GM12874 (cell line): Measurements from ENCODE around the gene PLCXD3.
A peak's percentile ranks its signal among the peaks of the same experiment; 100 is the strongest.

Experiments used
- CTCF ChIP-seq: IDR thresholded peaks from 2 replicates; pipeline ENCODE4 v1.5.1; 2011; ENCODE audit warnings: low read depth, mild to moderate bottlenecking, control low read depth, low read length, moderate library complexity; ENCODE audit not compliant: insufficient read depth

The PLCXD3 gene

GRCh38 chr5:41532485-41532884, 22.1 kb upstream of the PLCXD3 start:
- no peak for TF ChIP-seq CTCF

GRCh38 chr5:41527201-41527779, 16.9 kb upstream of the PLCXD3 start:
- TF ChIP-seq CTCF, result no peak

GRCh38 chr5:41526699-41527098, 16.3 kb upstream of the PLCXD3 start:
- no peak for TF ChIP-seq CTCF

GRCh38 chr5:41524174-41524573, 13.8 kb upstream of the PLCXD3 start:
- peak; percentile 34; the same call in 1 of the 2 replicates for TF ChIP-seq CTCF

GRCh38 chr5:41522193-41522786, 11.9 kb upstream of the PLCXD3 start:
- no peak for TF ChIP-seq CTCF

GRCh38 chr5:41519801-41520200, 9.4 kb upstream of the PLCXD3 start:
- TF ChIP-seq CTCF, result no peak

GRCh38 chr5:41517909-41518308, 7.5 kb upstream of the PLCXD3 start:
- no peak for TF ChIP-seq CTCF

GRCh38 chr5:41511241-41511640, 840 bp upstream of the PLCXD3 start:
- no peak for TF ChIP-seq CTCF
